NCI-H460 (cell line): Measurements from ENCODE around the gene TEX47. TPM values are rescaled to one million over a fixed set of nuclear protein-coding genes. Genes with fewer than 3 reads are reported as not detected.

ENCODE experiments used
- DNase-seq: peaks from one replicate; pipeline ENCODE4 v3.0.0-alpha.2; 2016; ENCODE audit warnings: low read depth; ENCODE audit errors: extremely low read depth
- polyA plus RNA-seq: library from polyadenylated mRNA; depleted of rRNA; stranded (reverse); fragments of >200 nt; gene quantifications from 2 replicates; pipeline ENCODE4 v1.2.3, GENCODE V29; 2014; cell fraction: nucleus; rRNA removed
- total RNA-seq: library from RNA; depleted of rRNA; stranded (reverse); fragments of >200 nt; shearing (Covaris generic); gene quantifications from 2 replicates; pipeline ENCODE4 v1.2.3, GENCODE V29; 2014; rRNA removed

Gene TEX47
- not detected in 2 replicates for total RNA-seq
- not detected in 2 replicates for polyA plus RNA-seq

- no peak for DNase-seq
Measured at GRCh38 chr7:88795553-88795952, at the start of gene TEX47. TEX47 (minus strand) TSS chr7:88795737; CDS start chr7:88794942, 795 bp downstream.

GRCh38 chr7:88845091-88845490, 49.6 kb upstream of the TEX47 start:
- no peak for DNase-seq

GRCh38 chr7:88842201-88842600, 46.7 kb upstream of the TEX47 start:
- DNase-seq: no peak

- peak; percentile 41 for DNase-seq
Measured at GRCh38 chr7:88835147-88835728, 39.7 kb upstream of the TEX47 start.

- DNase-seq: no peak
Measured at GRCh38 chr7:88826222-88826621, 30.7 kb upstream of the TEX47 start.

GRCh38 chr7:88818552-88818951, 23.0 kb upstream of the TEX47 start:
- DNase-seq: no peak

- DNase-seq: no peak
Measured at GRCh38 chr7:88806280-88807037, 10.9 kb upstream of the TEX47 start.

GRCh38 chr7:88801046-88801445, 5.5 kb upstream of the TEX47 start:
- DNase-seq: no peak

GRCh38 chr7:88792361-88792760, 3.2 kb downstream of the TEX47 start:
- no peak for DNase-seq

- DNase-seq: no peak
Measured at GRCh38 chr7:88791891-88792290, 3.6 kb downstream of the TEX47 start.

- peak; percentile 28 for DNase-seq
Measured at GRCh38 chr7:88789480-88790064, 6.0 kb downstream of the TEX47 start.

GRCh38 chr7:88787777-88788176, 7.8 kb downstream of the TEX47 start:
- DNase-seq: no peak

- no peak for DNase-seq
Measured at GRCh38 chr7:88775838-88776237, 19.7 kb downstream of the TEX47 start.

GRCh38 chr7:88772776-88773175, 22.8 kb downstream of the TEX47 start:
- DNase-seq: no peak

- no peak for DNase-seq
Measured at GRCh38 chr7:88771417-88771816, 24.1 kb downstream of the TEX47 start.

- no peak for DNase-seq
Measured at GRCh38 chr7:88761779-88762178, 33.8 kb downstream of the TEX47 start.

GRCh38 chr7:88760136-88760515, 35.4 kb downstream of the TEX47 start:
- no peak for DNase-seq

GRCh38 chr7:88759230-88760135, 36.1 kb downstream of the TEX47 start, which contains the start of gene ZNF804B:
ZNF804B (plus strand) TSS chr7:88759700; CDS start chr7:88759977, 277 bp downstream.
- DNase-seq: no peak

GRCh38 chr7:88758381-88759229, 36.9 kb downstream of the TEX47 start:
- DNase-seq: peak; percentile 15

GRCh38 chr7:88757371-88757770, 38.2 kb downstream of the TEX47 start:
- DNase-seq: no peak
